GM19238 (cell line): ENCODE data around the gene CMSS1.

Experiments
- DNase-seq: peaks from one replicate; pipeline ENCODE4 v3.0.0; 2011; ENCODE audit warnings: low spot score; ENCODE audit not compliant: insufficient read length

Gene CMSS1

GRCh38 chr3:99817437-99818240, at the start of gene CMSS1:
TSS of gene CMSS1 (plus strand) at chr3:99817862.
- peak; percentile 80 for DNase-seq

GRCh38 chr3:99768126-99768525, 49.5 kb upstream of the CMSS1 start:
- DNase-seq, result no peak

DNA sequence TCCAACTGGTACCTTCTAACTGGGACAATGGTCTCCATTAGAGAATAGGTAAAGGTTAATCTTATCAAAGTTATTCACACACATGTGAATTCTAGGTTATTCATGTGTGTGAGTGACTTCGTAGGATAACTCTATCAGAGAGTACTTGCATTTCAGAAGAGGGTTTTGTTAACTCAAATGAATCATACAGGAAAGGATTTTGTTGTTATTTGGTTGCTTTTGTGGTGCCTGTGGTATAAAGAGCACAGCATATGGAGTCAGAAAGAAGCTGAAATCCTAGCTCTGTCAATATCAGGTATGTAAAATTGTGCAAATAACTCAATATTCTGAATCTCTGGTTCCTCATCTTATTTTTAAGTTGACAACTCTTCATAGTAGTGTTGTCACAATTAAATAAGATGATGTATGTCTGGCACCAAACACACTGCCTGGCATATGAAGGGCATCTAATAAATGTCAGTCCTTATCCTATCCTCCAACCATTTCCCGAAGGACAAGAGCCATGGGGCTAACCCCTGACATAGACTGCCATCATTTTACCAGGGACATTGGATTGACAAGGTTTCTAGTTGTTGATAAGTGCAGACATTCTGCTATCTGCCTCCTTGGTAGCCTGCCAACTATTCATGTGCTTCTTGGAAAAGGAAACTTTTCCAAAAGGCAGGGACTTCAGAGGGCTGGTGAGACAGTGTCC, 48.7 kb upstream of the CMSS1 start:
- no peak for DNase-seq

GRCh38 chr3:99772171-99772570, 45.5 kb upstream of the CMSS1 start:
- no peak for DNase-seq

- no peak for DNase-seq
Measured at GRCh38 chr3:99772671-99773070, 45.0 kb upstream of the CMSS1 start.

DNA sequence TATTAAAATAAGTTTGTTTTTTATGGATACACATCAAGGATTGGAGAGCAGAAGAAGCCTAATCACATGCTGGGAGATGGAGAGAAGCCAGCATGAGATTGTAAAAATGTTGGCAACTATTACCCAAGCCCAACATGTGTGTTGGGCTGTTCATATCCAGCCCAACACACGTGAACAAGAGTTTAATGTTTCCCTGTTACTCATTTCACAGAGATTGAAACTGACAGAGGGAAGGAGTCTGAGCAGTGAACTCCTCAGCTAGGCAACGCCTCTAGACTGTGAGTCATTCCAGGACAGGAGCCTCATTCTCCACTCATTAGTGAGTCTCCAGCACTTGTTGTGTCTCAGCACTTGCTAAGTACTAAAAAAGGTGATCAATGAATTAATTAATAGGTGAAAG, 43.2 kb upstream of the CMSS1 start:
- no peak for DNase-seq

GRCh38 chr3:99776516-99777209, 41.0 kb upstream of the CMSS1 start:
- no peak for DNase-seq

- DNase-seq, result no peak
Measured at GRCh38 chr3:99777210-99777549, 40.5 kb upstream of the CMSS1 start.

DNA sequence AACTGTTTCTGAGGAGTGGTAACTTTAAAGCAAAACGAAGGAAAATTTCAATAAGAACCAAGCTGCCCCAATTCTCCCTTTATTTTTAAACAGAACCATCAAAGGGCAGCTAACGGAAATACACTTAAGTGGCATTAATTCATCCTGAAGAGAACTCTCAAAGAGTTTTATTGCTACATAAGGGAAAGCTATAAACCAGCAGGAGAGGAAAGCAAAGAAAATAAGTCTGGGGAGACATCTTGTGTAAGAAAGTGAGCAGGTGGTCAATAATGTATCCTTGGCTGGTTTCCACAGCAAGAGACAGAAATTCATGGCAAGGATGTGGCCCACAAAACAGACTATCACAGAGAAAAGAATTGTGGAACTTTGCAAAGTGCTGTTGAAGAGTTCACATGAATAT, 40.0 kb upstream of the CMSS1 start:
- no peak for DNase-seq

DNA sequence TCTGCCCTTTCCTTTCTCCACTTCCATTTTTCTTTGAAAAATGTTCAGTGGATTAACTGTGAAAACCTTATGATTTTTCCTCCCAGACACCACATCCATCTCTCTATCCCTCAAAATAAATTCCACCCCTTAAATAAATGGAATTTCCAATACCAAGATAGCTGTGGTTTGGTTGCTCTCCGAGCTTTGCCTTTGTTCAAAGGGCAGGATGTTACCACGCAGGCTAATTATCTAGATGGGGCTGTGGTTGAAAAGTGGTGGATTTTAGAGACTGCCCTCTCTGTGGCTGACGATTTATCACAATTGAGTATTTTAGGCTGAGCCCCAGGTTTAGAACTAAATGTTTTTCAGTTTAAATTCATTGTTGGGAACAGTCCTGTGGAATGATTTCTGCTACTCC, 36.9 kb upstream of the CMSS1 start:
- DNase-seq, result no peak

GRCh38 chr3:99781761-99782160, 35.9 kb upstream of the CMSS1 start:
- no peak for DNase-seq

GRCh38 chr3:99783011-99783573, 34.6 kb upstream of the CMSS1 start:
- DNase-seq, result no peak

GRCh38 chr3:99789011-99789721, 28.5 kb upstream of the CMSS1 start:
- DNase-seq, result peak; percentile 7

DNA sequence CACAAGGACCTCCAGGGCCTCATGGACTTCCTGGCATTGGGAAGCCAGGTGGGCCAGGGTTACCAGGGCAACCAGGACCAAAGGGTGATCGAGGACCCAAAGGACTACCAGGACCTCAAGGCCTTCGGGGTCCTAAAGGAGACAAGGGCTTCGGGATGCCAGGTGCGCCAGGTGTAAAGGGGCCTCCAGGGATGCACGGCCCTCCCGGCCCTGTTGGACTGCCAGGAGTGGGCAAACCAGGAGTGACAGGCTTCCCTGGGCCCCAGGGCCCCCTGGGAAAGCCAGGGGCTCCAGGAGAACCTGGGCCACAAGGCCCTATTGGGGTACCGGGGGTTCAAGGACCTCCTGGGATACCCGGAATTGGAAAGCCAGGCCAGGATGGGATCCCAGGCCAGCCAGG, 23.2 kb upstream of the CMSS1 start:
- DNase-seq, result no peak

DNA sequence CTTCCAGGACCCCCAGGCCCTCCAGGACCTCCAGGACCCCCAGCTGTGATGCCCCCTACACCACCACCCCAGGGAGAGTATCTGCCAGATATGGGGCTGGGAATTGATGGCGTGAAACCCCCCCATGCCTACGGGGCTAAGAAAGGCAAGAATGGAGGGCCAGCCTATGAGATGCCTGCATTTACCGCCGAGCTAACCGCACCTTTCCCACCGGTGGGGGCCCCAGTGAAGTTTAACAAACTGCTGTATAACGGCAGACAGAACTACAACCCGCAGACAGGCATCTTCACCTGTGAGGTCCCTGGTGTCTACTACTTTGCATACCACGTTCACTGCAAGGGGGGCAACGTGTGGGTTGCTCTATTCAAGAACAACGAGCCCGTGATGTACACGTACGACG, 22.1 kb upstream of the CMSS1 start:
- no peak for DNase-seq

GRCh38 chr3:99799422-99799821, 18.2 kb upstream of the CMSS1 start:
- no peak for DNase-seq

DNA sequence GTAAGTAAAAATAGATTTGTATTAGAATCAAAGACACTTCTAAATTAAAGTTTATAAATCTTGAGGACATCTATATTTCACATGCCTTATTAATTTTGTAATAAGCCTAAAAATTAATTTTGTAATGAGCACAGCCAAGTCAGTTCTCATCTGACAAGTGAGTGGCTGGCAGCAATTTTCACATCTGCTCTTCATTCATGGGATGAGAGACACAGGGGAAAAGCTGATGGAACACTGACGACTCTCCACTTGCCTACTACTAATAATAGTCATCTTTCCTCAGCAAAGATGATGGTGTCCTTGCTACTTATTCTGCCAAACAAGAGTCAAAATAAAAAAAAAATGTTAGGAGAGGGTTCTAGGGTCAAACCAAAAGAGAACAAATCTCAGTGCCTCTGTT, 14.4 kb upstream of the CMSS1 start:
- DNase-seq, result no peak

DNA sequence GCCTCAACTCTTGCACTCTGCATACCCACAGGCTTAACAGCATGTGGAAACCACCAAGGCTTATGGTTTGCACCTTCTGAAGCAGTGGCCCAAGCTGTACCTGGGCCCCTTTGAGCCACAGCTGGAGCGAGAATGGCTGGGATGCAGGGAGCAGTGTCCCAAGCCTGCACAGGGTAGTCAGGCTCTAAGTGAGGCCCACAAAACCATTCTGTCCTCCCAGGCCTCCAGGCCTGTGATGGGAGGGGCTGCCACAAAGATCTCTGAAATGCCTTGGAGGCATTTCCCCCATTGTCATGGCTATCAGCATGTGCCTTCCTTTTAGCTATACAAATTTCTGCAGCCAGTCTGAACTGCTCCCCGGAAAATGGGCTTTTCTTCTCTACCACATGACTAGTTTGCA, 12.5 kb upstream of the CMSS1 start:
- no peak for DNase-seq

GRCh38 chr3:99808163-99808794, 9.4 kb upstream of the CMSS1 start:
- peak; percentile 11 for DNase-seq

GRCh38 chr3:99809565-99809964, 8.1 kb upstream of the CMSS1 start:
- DNase-seq, result no peak

DNA sequence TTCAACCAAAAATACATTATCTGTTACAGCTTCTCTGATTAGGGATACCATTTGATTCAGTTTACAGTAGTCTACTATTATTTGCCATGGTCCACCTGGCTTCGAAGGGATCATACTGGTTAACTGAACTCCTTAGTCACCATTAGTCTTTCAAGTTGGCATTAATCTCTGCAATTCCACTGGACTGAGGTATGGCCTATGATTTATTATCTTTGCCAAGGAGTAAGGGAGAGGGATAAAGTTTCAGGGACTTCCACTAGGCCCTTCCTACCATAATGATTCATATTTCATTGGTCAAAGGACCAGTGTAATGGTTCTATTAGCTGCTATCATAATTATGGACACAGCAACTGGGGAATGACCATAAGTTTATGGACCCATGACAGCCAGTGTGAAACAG, 7.3 kb upstream of the CMSS1 start:
- DNase-seq, result no peak
